ENCODE results near the gene PPP2R2C. TPM values are rescaled to one million over a fixed set of nuclear protein-coding genes. Genes with fewer than 3 reads are reported as not detected.

Gene PPP2R2C
- total RNA-seq, 2 experiments from 2014 or later, result not detected

GRCh38 chr4:6350646-6351045 lies 121.8 kb downstream of the PPP2R2C start:
- ChIA-PET POLR2A (no interaction called here), CTCF (no interaction called here)
- Mint-ChIP-seq H3K9me3 (no peaks in the 10 kb centered on the region), H3K36me3 (ENCODE audit: low read depth) (no peaks in the 10 kb centered on the region), H3K4me3 (no peak overlapping the region), H3K4me1 (no peaks in the 10 kb centered on the region), H3K27me3 (peaks cover 4% of the 10 kb centered on the region), H3K27ac (no peak overlapping the region)
- no peak for DNase-seq

- Mint-ChIP-seq H3K9me3 (no peaks in the 10 kb centered on the region), H3K4me1 (no peaks in the 10 kb centered on the region), H3K27me3 (peaks cover 4% of the 10 kb centered on the region), H3K27ac (no peak overlapping the region), H3K4me3 (no peak overlapping the region), H3K36me3 (ENCODE audit: low read depth) (no peaks in the 10 kb centered on the region)
- ChIA-PET POLR2A (no interaction called here), CTCF (interaction anchor here (1.4 to 2.4 kb wide), 2 partner anchors 19 to 99 kb away, joined by 3 to 9 read pairs; no protein-coding TSS in a partner anchor)
- DNase-seq, result no peak
These were observed 122.4 kb downstream of the PPP2R2C start for GRCh38 chr4:6349896-6350603.

- H3K27me3 Mint-ChIP-seq, result peaks cover 9% of the 10 kb centered on the region
- POLR2A ChIA-PET, result no interaction called here
- CTCF ChIA-PET, result interaction anchor here (1.4 to 2.4 kb wide), 2 partner anchors 17 to 97 kb away, joined by 3 to 9 read pairs; no protein-coding TSS in a partner anchor
These were observed 124.0 kb downstream of the PPP2R2C start for GRCh38 chr4:6348408-6348807.

GRCh38 chr4:6347511-6348045 lies 124.8 kb downstream of the PPP2R2C start:
- Mint-ChIP-seq H3K27me3 (peaks cover 13% of the 10 kb centered on the region), H3K9me3 (no peaks in the 10 kb centered on the region), H3K36me3 (ENCODE audit: low read depth) (no peaks in the 10 kb centered on the region), H3K27ac (no peak overlapping the region), H3K4me3 (no peak overlapping the region), H3K4me1 (peaks cover 1% of the 10 kb centered on the region)
- DNase-seq, result no peak
- CTCF ChIA-PET, result interaction anchor here (1.0 to 2.4 kb wide), 3 partner anchors 16 to 20 kb away, joined by 3 to 9 read pairs (median 5); no protein-coding TSS in a partner anchor
- POLR2A ChIA-PET, result no interaction called here

More at GRCh38 chr4:6348408-6348807, 124.0 kb downstream of the PPP2R2C start:
- Mint-ChIP-seq H3K9me3 (no peaks in the 10 kb centered on the region), H3K4me1 (no peaks in the 10 kb centered on the region), H3K4me3 (no peak overlapping the region), H3K36me3 (ENCODE audit: low read depth) (no peaks in the 10 kb centered on the region), H3K27ac (no peak overlapping the region)
- no peak for DNase-seq

- no peak for DNase-seq
- H3K9me3 Mint-ChIP-seq, result no peaks in the 10 kb centered on the region
- peaks cover 14% of the 10 kb centered on the region for H3K27me3 Mint-ChIP-seq
- peaks cover 1% of the 10 kb centered on the region for H3K4me1 Mint-ChIP-seq
- H3K36me3 Mint-ChIP-seq (ENCODE audit: low read depth), result no peaks in the 10 kb centered on the region
- H3K27ac Mint-ChIP-seq, result no peak overlapping the region
- POLR2A ChIA-PET, result no interaction called here
- no peak overlapping the region for H3K4me3 Mint-ChIP-seq
- CTCF ChIA-PET, result interaction anchor here (1.0 to 2.0 kb wide), 3 partner anchors 14 to 19 kb away, joined by 3 to 5 read pairs (median 5); no protein-coding TSS in a partner anchor
These were observed 125.9 kb downstream of the PPP2R2C start for GRCh38 chr4:6346373-6347110.

GRCh38 chr4:6345866-6346265 lies 126.5 kb downstream of the PPP2R2C start:
- CTCF ChIA-PET, result interaction anchor here (1.0 to 2.0 kb wide), 2 partner anchors 13 to 19 kb away, joined by 5 read pairs; no protein-coding TSS in a partner anchor
- no peak for DNase-seq
- Mint-ChIP-seq H3K9me3 (no peaks in the 10 kb centered on the region), H3K4me1 (peaks cover 1% of the 10 kb centered on the region), H3K27me3 (peaks cover 17% of the 10 kb centered on the region), H3K27ac (no peak overlapping the region), H3K4me3 (no peak overlapping the region), H3K36me3 (ENCODE audit: low read depth) (no peaks in the 10 kb centered on the region)
- POLR2A ChIA-PET, result no interaction called here

GRCh38 chr4:6345096-6345830 lies 127.2 kb downstream of the PPP2R2C start:
- H3K36me3 Mint-ChIP-seq (ENCODE audit: low read depth), result no peaks in the 10 kb centered on the region
- H3K4me1 Mint-ChIP-seq, result peaks cover 2% of the 10 kb centered on the region
- CTCF ChIA-PET, result interaction anchor here (1.0 to 2.0 kb wide), 2 partner anchors 13 to 18 kb away, joined by 5 read pairs; no protein-coding TSS in a partner anchor

GRCh38 chr4:6343939-6344408 lies 128.4 kb downstream of the PPP2R2C start:
- CTCF ChIA-PET, result interaction anchor here (1.2 to 2.8 kb wide), 2 partner anchors 12 to 17 kb away, joined by 3 to 19 read pairs; no protein-coding TSS in a partner anchor
- no peak overlapping the region for H3K4me3 Mint-ChIP-seq

More at GRCh38 chr4:6345096-6345830, 127.2 kb downstream of the PPP2R2C start:
- POLR2A ChIA-PET, result no interaction called here
- DNase-seq, result no peak
- no peak overlapping the region for H3K27ac Mint-ChIP-seq
- no peaks in the 10 kb centered on the region for H3K9me3 Mint-ChIP-seq
- no peak overlapping the region for H3K4me3 Mint-ChIP-seq
- H3K27me3 Mint-ChIP-seq, result peaks cover 22% of the 10 kb centered on the region

GRCh38 chr4:6342530-6343293 lies 129.7 kb downstream of the PPP2R2C start:
- Mint-ChIP-seq H3K4me1 (peaks cover 24% of the 10 kb centered on the region), H3K36me3 (ENCODE audit: low read depth) (no peaks in the 10 kb centered on the region), H3K4me3 (no peak overlapping the region), H3K27ac (no peak overlapping the region), H3K27me3 (peaks cover 30% of the 10 kb centered on the region), H3K9me3 (no peaks in the 10 kb centered on the region)
- ChIA-PET POLR2A (no interaction called here), CTCF (interaction anchor here (0.6 to 2.8 kb wide), 6 partner anchors 8 to 211 kb away, joined by 3 to 19 read pairs (median 4); no protein-coding TSS in a partner anchor)
- DNase-seq, result no peak

More at GRCh38 chr4:6343939-6344408, 128.4 kb downstream of the PPP2R2C start:
- Mint-ChIP-seq H3K4me1 (peaks cover 11% of the 10 kb centered on the region), H3K27me3 (peaks cover 24% of the 10 kb centered on the region), H3K36me3 (ENCODE audit: low read depth) (no peaks in the 10 kb centered on the region), H3K9me3 (no peaks in the 10 kb centered on the region), H3K27ac (no peak overlapping the region)
- POLR2A ChIA-PET, result no interaction called here
- DNase-seq, result no peak

GRCh38 chr4:6341696-6342095 lies 130.7 kb downstream of the PPP2R2C start:
- H3K27me3 Mint-ChIP-seq, result peaks cover 36% of the 10 kb centered on the region
- no peaks in the 10 kb centered on the region for H3K9me3 Mint-ChIP-seq
- H3K4me3 Mint-ChIP-seq, result no peak overlapping the region
- ChIA-PET CTCF (interaction anchor here (1.1 to 2.8 kb wide), 3 partner anchors 10 to 42 kb away, joined by 3 to 19 read pairs (median 3); no protein-coding TSS in a partner anchor), POLR2A (no interaction called here)
- H3K27ac Mint-ChIP-seq, result no peak overlapping the region
- H3K4me1 Mint-ChIP-seq, result peaks cover 31% of the 10 kb centered on the region
- no peak for DNase-seq
- no peaks in the 10 kb centered on the region for H3K36me3 Mint-ChIP-seq (ENCODE audit: low read depth)

GRCh38 chr4:6340446-6341015 lies 131.9 kb downstream of the PPP2R2C start:
- Mint-ChIP-seq H3K36me3 (ENCODE audit: low read depth) (no peaks in the 10 kb centered on the region), H3K9me3 (no peaks in the 10 kb centered on the region), H3K27ac (no peak overlapping the region), H3K4me3 (no peak overlapping the region), H3K27me3 (peaks cover 36% of the 10 kb centered on the region), H3K4me1 (peaks cover 31% of the 10 kb centered on the region)
- no peak for DNase-seq
- ChIA-PET CTCF (no interaction called here), POLR2A (no interaction called here)

Data from activated CD4-positive, alpha-beta memory T cell treated with anti-CD3 and anti-CD28 coated beads, Interleukin-2, amount 10 ng/mL, durations not matched to agents 7 days and 5 days (primary cell).